Measurements from ENCODE around the gene IER2. TPM values are rescaled to one million over a fixed set of nuclear protein-coding genes. Genes with fewer than 3 reads are reported as not detected.

The IER2 gene
- total RNA-seq, 4 donors from 2014 or later: 14.5 to 52.6 (median 20.2) TPM

DNA sequence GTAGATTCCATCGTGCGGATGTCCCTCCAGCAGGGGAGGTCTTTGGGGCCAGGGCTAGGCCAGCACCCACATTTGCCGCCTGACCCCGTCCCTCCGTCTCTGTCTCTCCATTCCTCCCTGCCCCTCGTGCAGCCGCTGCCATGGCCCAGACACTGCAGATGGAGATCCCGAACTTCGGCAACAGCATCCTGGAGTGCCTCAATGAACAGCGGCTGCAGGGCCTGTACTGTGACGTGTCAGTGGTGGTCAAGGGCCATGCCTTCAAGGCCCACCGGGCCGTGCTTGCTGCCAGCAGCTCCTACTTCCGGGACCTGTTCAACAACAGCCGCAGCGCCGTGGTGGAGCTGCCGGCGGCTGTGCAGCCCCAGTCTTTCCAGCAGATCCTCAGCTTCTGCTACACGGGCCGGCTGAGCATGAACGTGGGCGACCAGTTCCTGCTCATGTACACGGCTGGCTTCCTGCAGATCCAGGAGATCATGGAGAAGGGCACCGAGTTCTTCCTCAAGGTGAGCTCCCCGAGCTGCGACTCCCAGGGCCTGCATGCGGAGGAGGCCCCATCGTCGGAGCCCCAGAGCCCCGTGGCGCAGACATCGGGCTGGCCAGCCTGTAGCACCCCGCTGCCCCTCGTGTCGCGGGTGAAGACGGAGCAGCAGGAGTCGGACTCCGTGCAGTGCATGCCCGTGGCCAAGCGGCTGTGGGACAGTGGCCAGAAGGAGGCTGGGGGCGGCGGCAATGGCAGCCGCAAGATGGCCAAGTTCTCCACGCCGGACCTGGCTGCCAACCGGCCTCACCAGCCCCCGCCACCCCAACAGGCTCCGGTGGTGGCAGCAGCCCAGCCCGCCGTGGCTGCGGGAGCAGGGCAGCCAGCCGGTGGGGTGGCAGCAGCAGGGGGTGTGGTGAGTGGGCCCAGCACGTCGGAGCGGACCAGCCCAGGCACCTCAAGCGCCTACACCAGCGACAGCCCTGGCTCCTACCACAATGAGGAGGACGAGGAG lies 14.8 kb upstream of the IER2 start:
- TF ChIP-seq, protein P1, sequence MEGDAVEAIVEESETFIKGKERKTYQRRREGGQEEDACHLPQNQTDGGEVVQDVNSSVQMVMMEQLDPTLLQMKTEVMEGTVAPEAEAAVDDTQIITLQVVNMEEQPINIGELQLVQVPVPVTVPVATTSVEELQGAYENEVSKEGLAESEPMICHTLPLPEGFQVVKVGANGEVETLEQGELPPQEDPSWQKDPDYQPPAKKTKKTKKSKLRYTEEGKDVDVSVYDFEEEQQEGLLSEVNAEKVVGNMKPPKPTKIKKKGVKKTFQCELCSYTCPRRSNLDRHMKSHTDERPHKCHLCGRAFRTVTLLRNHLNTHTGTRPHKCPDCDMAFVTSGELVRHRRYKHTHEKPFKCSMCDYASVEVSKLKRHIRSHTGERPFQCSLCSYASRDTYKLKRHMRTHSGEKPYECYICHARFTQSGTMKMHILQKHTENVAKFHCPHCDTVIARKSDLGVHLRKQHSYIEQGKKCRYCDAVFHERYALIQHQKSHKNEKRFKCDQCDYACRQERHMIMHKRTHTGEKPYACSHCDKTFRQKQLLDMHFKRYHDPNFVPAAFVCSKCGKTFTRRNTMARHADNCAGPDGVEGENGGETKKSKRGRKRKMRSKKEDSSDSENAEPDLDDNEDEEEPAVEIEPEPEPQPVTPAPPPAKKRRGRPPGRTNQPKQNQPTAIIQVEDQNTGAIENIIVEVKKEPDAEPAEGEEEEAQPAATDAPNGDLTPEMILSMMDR (IDR thresholded peaks at IDR 0.05; ENCODE audit: low read depth): no peak

DNA sequence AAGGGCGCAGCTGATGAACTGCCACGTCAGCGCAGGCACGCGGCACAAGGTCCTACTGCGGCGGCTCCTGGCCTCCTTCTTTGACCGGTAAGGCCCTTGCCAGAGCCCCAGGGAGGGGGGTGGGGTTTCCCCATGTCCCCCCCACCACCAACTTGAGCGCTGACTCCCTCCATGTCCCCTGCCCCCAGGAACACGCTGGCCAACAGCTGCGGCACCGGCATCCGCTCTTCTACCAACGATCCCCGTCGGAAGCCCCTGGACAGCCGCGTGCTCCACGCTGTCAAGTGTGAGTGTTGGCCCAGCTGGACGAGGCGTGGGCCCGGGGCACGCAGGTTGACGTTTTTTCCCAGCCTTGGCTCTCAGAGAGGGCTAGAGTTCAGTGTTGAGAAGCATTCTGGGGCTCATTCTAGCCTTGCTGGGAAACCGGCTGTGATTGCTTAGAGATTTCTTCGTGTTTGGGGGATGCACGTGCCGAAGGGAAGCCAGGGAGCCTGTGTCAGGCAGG lies 12.9 kb upstream of the IER2 start:
- TF ChIP-seq, protein P1 (IDR thresholded peaks at IDR 0.05; ENCODE audit: low read depth): no peak

DNA sequence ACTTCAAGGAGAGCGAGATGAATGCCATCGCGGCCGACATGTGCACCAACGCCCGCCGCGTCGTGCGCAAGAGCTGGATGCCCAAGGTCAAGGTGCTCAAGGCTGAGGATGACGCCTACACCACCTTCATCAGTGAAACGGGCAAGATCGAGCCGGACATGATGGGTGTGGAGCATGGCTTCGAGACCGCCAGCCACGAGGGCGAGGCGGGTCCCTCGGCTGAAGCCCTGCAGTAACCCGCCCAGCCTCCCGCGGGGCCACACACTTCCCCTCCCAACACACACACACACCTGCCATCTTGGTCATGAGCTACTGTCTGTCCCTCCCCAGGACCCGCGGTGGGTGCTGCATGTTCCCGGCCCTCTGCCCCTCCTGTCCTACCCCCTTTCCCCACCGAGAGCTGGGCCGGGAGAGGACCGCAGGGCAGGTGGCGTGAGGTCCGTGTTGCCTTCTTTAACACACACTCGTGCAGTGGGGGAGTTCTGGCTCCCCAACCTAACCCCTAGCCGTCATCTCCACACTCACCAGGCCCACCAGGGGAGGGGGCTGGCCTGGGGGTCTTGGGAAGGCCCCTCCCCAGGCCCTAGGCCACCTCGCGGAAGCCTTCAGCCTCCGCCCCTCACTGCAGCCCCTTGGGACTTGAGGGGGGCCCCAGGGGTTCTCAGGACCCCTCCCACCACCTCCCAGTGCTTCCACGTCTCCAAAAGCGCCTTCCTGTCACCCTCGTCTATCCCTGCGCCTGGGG lies 11.9 kb upstream of the IER2 start:
- TF ChIP-seq, protein P1 (IDR thresholded peaks at IDR 0.05; ENCODE audit: low read depth): no peak

DNA sequence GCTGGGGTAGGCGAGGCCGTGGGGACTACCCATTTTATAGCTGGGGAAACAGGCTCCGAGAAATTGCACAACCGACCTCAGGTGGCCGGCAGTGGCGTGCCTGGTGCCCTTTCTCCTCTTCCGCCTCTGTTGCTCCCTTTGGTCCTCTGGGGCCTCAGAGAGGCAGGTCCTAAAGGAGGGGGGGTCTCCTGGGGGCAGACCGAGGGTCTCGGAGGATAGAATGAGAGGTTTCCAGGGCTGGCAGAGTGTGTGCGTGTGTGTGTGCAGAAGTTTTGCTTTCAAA lies 11.4 kb upstream of the IER2 start:
- TF ChIP-seq, protein P1 (IDR thresholded peaks at IDR 0.05; ENCODE audit: low read depth): no peak

DNA sequence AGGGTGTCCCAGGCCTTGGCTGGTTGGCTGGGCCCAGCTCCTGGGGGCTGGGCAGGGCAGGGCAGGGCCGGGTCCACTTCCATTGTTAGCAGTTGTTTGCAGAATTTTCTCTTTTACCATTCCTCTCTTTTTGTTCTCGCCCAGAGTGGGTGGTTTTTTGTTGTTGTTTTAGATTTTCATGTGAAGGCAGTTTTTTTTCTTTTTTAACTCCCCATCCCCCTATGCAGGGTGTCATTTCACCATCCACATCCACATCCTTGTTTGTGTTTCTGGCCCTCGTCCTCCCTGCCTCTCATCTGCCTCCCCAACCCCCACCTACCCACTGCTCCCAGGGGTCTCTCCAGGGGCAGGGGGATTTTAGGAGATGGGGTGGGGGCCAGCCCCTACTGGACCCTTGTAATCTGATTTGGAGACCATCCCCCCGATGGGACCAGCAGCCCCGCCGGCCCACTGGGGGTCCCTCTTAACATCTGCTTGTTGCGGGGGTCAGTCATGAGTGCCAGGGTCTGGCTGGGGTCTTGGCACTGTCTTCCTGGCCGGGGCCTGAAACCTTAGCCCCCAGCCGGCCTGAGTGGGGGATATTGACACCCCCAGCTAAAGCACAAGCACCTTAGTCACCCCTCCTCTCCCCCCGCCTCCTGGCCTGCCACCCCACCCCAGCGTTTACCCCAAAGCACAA lies 10.4 kb upstream of the IER2 start:
- TF ChIP-seq, protein P1 (IDR thresholded peaks at IDR 0.05; ENCODE audit: low read depth): no peak

DNA sequence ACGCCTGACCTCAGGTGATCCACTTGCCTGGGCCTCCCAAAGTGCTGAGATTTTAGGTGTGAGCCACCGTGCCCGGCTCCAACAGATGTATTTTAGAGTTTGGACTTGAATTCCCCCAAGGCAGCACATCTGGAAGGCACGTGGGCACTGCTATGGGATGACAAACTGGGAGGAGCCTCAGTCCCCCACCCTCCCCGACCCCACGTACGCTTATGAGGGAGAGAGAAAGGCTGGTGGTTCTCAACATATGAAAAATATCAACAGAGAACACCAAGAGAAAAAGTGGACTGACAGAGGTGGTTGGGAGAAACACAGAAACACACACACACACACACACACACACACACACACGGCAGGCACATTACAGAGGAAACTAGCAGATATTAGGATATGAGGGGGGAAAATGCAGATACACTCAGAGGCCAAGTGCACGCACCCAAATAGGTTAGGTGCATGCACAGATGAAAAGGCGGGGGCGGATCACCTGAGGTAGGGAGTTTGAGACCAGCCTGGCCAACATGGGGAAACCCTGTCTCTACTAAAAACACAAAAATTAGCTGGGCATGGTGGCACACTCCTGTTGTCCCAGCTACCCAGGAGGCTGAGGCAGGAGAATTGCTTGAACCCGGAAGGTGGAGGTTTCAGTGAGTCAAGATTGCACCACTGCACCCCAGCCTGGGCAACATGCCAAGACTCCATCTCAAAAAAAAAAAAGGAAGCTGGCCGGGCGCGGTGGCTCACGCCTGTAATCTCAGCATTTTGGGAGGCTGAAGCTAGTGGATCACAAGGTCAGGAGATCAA lies 3.2 kb upstream of the IER2 start:
- TF ChIP-seq, protein P1 (IDR thresholded peaks at IDR 0.05; ENCODE audit: low read depth): no peak

Data from subcutaneous adipose tissue (tissue), 4 donors.